ENCODE data around the gene ZHX3.
"Not testable (repeated sequence)": the region's sequence is repeated elsewhere in the genome, so short reads cannot be mapped to it uniquely, and the experiment has no call there.

ZHX3 gene

GRCh38 chr20:41142919-41143318 lies 174.6 kb downstream of the ZHX3 start:
- DNase-seq: no peak

GRCh38 chr20:41142245-41142644 lies 175.3 kb downstream of the ZHX3 start:
- DNase-seq: no peak

DNA sequence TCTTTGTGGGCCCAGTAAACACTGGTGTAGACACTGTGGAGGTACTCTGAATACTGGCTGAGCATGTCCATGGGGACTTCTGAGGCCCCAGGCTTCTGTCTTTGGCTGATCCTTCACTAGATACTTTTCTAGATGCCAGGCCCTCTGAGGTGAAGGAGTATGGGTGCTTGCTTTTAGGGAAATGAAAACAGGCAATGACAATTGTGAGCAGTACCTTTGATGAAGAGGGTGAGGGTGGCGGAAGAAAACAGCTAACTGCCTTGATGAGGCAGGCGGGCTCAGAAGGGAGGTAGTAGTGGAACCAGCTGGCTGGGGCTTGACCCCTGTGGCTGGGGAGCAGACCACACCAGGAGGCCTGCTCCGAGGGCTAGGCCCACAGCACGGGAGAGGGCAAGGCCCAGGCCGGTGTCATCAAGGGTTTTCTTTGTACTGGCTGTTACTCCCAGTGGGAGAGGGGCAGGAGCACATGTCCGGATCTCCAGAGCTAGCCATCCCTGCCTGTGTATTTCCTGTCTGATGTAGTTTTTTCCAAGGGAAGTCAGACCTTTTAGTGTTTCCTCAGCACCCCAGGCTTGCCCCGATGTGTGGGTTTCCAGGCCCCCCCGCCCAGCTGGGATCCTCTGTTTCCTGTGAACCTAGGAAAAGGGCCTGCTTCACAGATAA lies 176.2 kb downstream of the ZHX3 start:
- no peak for DNase-seq

- no peak for DNase-seq
Observed at GRCh38 chr20:41140226-41141133, 177.1 kb downstream of the ZHX3 start.

DNA sequence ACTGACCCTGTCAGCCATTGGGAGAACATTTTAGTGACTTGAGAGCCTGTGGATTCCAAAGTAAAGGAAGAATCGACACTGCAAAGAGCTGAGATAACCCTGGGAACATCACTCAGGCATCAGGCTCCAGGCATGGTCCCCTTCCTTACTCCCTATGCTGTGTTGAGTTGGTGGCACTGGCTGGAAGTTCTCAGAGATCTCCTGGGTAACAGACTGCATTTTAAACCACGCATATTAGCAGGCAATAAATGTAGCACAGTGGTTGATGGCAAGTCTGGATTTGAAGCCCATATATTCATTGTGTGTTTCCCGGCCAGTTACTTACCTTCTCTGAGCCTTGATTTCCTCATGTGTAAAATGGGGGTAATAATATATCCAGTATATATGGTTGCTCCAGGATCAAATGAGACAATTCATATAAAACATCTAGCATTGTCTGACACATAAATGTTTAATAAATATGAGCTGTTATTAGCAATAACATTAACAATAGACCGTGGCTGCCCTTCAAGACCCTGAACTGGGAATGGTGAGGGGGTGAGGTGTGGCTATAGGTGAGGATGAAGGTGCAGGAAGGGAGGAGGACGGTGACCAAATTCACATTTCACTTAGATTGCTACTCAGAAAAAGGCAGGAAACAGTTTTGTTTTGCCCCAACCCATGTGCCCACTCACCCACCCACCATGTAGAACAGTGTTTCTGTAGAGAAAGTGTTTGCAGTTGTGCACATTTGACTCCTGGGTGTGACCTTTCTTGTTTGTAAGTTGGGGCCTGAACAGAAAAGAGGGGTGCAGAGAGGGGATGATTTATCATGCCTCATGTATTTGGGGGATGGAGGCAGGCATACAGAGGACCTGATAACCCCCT lies 178.1 kb downstream of the ZHX3 start:
- no peak for DNase-seq

DNA sequence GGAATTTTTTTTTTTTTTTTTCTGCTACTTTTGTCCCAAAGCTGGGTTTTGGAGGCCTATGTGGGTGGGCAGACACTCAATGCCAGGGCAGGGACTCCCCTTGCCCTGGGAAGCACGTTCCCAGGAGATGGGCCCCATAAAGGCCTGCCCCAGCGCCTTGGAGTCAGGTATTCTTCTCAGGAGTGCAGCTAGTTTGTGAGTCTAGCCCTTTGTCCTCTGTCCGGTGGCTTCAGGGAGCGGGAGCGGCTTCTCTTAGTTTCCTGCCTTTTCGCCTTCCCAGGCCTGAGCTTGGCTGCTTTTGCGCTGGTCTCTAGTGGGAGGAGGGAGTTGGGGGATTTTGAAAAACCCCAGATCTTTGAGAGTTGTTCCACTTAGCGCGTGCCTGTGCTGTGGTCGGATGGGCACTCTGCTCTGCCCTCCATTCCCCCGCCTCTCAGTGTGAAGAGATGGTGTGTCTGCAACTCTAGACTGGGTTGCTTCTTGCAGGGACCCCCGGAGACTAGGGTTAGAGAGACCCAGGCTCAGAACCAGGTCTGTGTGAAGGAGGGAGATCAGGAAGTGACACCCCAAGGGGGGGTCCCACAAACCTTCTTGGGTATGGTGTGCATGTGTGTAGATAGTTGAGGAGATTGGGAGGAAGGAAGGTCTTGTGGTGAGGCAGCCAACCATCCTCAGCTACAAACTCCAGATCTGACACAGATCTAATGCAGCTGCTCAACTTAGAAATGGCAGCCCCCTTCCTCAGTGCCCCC lies 178.9 kb downstream of the ZHX3 start:
- DNase-seq: no peak

- peak; percentile 80 for DNase-seq
Observed at GRCh38 chr20:41137614-41138474, 179.7 kb downstream of the ZHX3 start.

GRCh38 chr20:41136680-41137613 lies 180.6 kb downstream of the ZHX3 start, which contains the start of gene PLCG1:
Gene PLCG1, plus strand, starts transcription at chr20:41137543. Its CDS starts 99 bp downstream, at chr20:41137642.
- DNase-seq: peak; percentile 84

DNA sequence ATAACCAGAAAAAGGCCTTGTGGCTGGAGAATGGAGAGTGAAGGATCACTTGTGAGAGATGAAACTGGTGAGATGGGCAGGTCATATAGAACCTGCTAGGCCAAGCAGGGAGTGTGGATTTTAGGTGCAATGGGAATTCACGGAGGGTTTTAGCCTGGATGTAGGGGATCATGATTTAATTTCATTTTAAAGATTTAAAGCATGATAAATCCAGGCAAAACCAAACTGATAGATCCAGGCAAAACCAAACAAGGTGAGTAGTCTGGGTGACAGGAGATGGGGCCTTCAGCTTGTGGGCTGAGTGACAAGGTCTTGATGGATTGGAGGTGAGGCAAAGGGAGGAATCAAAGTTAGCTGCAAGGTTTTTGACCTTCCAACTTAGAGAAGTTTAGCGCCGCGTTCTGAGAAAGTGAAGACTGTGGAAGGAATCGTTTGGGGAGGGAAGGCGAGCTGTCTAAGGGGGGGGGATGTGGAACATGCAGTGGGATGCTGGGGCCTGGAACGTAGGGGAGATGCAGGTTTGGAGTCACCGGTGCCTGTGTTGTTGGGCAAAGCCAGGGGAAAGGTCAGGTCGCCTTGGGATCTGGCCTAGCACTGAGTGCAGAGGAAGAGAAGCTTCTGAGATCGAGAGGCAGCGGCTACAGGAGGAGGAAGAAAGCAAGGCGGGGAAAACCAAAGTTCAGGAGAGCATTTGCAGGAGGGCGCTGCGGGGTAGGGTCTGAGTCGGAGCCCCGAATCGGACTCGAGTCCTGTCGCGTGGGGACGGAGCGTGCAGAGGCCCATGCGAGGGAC lies 181.4 kb downstream of the ZHX3 start:
- DNase-seq: no peak

DNA sequence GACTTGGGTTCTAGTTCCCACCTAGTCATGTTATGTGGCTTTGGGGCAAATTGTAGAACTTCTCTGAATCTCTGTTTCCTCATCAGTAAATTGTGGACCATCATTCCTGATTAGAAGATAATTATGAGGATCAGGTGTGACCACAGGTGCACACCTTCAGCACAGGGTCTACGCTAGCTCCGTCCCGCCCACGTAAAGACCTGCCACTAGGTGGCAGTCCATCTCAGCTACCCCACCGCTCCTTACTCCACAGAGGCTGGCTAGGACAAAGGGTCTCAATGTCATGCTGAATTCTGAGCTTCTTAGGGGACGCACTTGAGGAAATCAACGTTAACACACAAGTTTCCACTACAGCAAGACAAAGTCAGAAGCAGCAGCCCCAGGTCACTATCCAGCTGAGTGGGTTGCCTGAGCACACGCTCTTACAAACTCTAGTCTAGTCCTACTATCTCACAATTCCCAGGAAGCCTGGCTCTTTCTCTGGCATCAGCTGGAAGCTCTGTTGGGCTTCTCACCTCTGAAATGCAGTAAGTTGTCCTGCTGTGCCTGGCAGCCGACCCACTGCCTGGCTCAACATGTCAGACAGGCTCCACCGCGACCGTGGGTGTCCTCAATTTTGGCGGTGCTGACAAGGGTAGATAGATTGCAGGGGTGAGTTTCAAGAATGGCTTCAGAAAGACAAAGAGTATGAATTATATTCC lies 182.2 kb downstream of the ZHX3 start:
- DNase-seq: no peak

DNA sequence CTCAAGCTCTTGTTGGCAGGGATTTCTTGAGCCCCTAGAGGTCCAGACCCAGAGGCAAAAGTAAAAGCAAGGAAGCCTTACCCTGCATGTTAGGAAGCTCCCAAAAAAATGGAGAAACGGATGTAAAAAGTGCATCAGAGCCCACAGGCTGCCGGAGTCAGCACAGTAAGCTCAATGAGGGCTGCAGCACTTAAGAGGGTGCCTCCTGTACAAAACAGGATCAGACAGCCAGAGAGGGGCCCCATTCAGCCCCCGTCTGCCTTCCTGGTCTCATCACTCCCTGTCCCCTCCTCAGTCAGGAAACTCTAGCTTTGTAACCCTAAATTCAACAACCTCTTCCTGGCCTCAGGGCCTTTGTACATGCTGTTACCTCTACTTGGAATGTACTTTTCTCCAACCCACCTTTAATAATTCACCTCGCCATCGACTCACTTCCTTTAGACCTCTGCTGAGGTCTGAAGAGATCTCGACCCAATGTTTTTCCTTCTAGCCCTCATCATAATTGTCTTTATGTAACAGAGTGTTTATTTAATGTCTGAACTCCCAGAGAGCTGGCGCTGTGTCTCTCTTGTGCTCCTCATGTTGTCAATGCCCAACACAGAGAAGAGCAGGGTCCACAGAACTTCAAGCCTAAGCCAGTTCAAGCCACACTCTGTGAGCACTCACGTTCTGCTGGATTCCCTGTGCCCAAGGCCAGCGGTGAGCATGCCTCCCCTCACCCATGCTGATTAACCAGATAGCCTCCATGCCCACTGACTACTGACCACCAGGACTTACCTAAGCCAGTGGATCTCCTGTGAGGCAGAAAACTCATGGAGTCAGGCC lies 183.0 kb downstream of the ZHX3 start:
- no peak for DNase-seq

DNA sequence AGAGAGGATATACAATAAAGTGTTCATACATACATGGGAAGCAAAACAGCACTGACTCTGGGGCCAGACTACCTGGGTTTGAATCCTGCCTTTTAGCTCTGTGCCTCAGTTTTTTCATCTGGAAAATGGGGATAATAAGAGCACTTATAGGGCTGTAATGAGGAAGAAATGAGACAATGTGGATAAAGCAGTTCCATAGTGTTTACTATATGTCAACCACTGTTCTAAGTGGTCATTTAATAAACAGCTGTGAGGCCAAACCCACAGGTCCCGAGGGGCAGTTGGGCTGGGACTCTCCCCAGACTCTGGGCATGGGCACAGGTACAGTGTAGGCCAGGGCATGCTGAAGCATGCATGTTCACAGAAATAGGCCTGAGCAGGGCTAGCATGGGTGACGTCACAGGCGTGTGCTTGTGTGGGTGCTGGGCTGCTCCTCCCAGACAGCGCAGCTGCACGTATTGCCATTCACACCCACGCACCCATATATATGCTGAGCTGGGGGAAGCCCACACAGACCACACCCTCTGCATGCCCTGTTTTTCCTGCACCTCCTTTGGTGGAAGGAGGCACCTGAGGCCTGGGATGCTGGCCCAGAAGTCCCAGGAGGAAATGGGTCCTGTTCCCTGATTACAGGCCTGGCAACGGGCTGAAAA lies 183.7 kb downstream of the ZHX3 start:
- DNase-seq: no peak

DNA sequence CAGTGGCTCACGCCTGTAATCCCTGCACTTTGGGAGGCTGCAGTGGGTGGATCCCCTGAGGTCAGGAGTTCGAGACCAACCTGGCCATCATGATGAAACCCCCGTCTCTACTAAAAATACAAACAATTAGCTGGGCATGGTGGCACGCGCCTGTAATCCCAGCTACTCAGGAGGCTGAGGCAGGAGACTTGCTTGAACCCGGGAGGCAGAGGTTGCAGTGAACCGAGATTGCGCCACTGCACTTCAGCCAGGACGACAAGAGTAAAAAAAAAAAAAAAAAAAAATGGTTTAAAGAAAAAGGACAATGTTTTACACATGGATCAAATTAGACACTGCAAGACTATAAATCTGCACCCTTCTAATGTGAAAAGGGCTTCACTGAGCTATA lies 185.1 kb downstream of the ZHX3 start:
- DNase-seq: not testable (repeated sequence)

DNA sequence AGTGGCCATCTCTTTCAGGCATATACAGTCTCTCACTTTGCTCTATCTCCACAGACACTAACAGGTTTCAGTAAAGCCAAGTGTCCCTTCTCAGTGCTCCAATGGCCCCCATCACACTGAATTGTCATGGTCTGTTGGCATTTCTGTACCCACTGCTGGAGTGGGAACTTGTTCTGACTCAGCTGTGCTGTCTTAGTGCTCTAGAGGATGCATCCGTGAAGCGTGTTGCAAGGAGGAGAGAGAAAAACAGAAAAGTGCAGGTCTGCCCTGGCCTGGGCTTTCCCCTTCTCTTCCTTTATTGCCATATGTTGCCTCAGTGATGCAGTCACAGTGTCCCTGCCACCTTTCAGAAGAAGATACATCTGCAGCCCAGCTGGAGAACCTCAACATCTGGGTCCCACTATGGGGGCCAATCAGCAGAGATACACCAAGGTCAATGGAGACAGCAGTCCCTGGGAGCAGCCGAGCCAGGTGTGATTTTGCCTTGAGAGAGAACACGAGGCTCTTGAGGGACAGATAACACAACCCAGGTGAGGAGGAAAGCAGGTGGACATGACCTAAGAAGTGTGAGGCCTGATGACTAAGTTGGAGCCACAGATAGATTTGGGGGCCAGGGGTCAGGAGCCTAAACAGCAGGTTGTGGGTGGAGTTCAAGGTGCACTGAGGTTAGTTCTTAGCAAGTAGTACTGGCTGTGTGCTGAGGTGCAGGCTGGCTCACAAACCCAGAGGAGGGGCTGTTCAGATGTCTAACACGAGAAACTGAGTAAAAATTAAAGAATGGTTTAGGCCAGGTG lies 185.7 kb downstream of the ZHX3 start:
- no peak for DNase-seq

Data from fibroblast of skin of right quadriceps (primary cell).